Tibial nerve (tissue), 4 donors: ENCODE measurements around the gene TNFSF12.

Experiments used
- CTCF ChIP-seq, 5 experiments: fragments of 200-600 bp in 3 of 5; fragments of 450-650 bp in 2 of 5; sonication (generic) in 3 of 5; IDR thresholded peaks; one replicate each; pipeline ENCODE4 v1.5.1; 2016 to 2019; ENCODE audit warnings: antibody characterized with exemption in 5 of 5, mild to moderate bottlenecking in 3 of 5, moderate library complexity in 2 of 5
- EP300 ChIP-seq, 2 donors: sonication (generic); formaldehyde crosslinking; IDR thresholded peaks; one replicate each; pipeline ENCODE4 v1.6.1; 2017; ENCODE audit warnings: antibody characterized with exemption in 2 of 2, mild to moderate bottlenecking in 1 of 2
- POLR2A ChIP-seq, 2 donors: fragments of 450-650 bp; IDR thresholded peaks; one replicate each; pipeline ENCODE4 v1.6.1; 2017; ENCODE audit warnings: antibody characterized with exemption in 2 of 2, mild to moderate bottlenecking in 2 of 2, moderate library complexity in 2 of 2

DNA sequence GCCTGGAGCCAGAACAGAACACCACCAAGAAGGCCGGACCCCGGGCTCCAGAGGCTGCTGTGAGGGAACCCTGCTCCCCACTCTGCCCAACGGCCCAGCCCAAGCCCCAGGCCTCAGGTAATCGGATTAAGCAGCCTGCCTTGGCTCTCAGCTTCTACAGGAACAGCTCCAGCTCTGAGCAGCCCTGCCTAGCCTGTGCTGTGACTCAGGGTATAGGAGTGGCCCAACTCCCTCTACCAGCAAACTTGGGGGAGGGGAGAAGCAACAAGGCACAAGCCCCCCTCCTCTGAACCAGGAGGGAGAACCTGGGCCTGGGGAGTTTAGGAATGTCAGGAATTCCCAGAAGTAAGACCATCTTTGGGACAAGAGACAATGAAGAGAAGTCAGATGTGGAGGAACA, 41.9 kb downstream of the TNFSF12 start:
- TF ChIP-seq CTCF (IDR thresholded peaks at IDR 0.05) (no peak), EP300 (IDR thresholded peaks at IDR 0.05) (no peak), POLR2A (IDR thresholded peaks at IDR 0.05) (no peak)
